Liver (tissue), 2 donors: ENCODE data around the gene DNA2.

Experiments
- REST ChIP-seq: IDR thresholded peaks from 2 replicates; pipeline ENCODE4 v1.6.1; 2016; ENCODE audit warnings: antibody characterized with exemption, mild to moderate bottlenecking
- TF ChIP-seq, protein P1 (sequence below): fragments of 150-350 bp; IDR thresholded peaks from 2 replicates; pipeline ENCODE4 v1.5.1; 2017; ENCODE audit warnings: improper control_type of control experiment, low read depth, low read length; ENCODE audit not compliant: missing input control
- donor health status: healthy.

GRCh38 chr10:68367121-68367520 is 104.7 kb downstream of the DNA2 start:
- TF ChIP-seq, protein P1, sequence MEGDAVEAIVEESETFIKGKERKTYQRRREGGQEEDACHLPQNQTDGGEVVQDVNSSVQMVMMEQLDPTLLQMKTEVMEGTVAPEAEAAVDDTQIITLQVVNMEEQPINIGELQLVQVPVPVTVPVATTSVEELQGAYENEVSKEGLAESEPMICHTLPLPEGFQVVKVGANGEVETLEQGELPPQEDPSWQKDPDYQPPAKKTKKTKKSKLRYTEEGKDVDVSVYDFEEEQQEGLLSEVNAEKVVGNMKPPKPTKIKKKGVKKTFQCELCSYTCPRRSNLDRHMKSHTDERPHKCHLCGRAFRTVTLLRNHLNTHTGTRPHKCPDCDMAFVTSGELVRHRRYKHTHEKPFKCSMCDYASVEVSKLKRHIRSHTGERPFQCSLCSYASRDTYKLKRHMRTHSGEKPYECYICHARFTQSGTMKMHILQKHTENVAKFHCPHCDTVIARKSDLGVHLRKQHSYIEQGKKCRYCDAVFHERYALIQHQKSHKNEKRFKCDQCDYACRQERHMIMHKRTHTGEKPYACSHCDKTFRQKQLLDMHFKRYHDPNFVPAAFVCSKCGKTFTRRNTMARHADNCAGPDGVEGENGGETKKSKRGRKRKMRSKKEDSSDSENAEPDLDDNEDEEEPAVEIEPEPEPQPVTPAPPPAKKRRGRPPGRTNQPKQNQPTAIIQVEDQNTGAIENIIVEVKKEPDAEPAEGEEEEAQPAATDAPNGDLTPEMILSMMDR: no peak
- no peak for TF ChIP-seq REST
